RWPE2 (cell line): Measurements from ENCODE around the gene LRATD1.
A peak's percentile ranks its signal among the peaks of the same experiment; 100 is the strongest.

Experiments used
- ATAC-seq: fragments of 200-7000 bp; cut with Tn5 transposase; 3 replicates; pipeline ENCODE4 v1.9.1; 2021; ENCODE audit warnings: low read depth
- DNase-seq: peaks from one replicate; pipeline ENCODE4 v3.0.0-alpha.2; 2020; ENCODE audit warnings: low spot score
- H3K27ac ChIP-seq: fragments of 450-650 bp; 2 replicates; pipeline ENCODE4 v1.5.1; 2017; ENCODE audit warnings: mild to moderate bottlenecking; ENCODE audit not compliant: poor library complexity, severe bottlenecking
- H3K27me3 ChIP-seq: fragments of 250-450 bp; sonication (Bioruptor Pico); 2 replicates; pipeline ENCODE4 v1.5.1; 2021; ENCODE audit warnings: mild to moderate bottlenecking, moderate library complexity; ENCODE audit not compliant: insufficient read depth, poor library complexity, severe bottlenecking
- H3K36me3 ChIP-seq: fragments of 250-450 bp; sonication (Bioruptor Pico); 2 replicates; pipeline ENCODE4 v1.5.1; 2020; ENCODE audit warnings: low read depth, mild to moderate bottlenecking, moderate library complexity
- H3K4me1 ChIP-seq: fragments of 250-450 bp; sonication (Bioruptor Pico); 2 replicates; pipeline ENCODE4 v1.5.1; 2021; ENCODE audit warnings: mild to moderate bottlenecking, moderate library complexity; ENCODE audit not compliant: insufficient read depth, poor library complexity, severe bottlenecking
- H3K4me3 ChIP-seq: fragments of 250-450 bp; sonication (Bioruptor Pico); 2 replicates; pipeline ENCODE4 v1.5.1; 2021; ENCODE audit warnings: mild to moderate bottlenecking, moderate library complexity; ENCODE audit not compliant: severe bottlenecking
- H3K9me3 ChIP-seq: fragments of 250-450 bp; sonication (Bioruptor Pico); 2 replicates; pipeline ENCODE4 v1.5.1; 2021; ENCODE audit warnings: mild to moderate bottlenecking, moderate library complexity; ENCODE audit not compliant: severe bottlenecking
- TF ChIP-seq, protein P1 (sequence below): fragments of 450-650 bp; IDR thresholded peaks from one replicate; pipeline ENCODE4 v1.5.1; 2017; ENCODE audit warnings: mild to moderate bottlenecking, moderate library complexity; ENCODE audit not compliant: poor library complexity, severe bottlenecking

The LRATD1 gene

DNA sequence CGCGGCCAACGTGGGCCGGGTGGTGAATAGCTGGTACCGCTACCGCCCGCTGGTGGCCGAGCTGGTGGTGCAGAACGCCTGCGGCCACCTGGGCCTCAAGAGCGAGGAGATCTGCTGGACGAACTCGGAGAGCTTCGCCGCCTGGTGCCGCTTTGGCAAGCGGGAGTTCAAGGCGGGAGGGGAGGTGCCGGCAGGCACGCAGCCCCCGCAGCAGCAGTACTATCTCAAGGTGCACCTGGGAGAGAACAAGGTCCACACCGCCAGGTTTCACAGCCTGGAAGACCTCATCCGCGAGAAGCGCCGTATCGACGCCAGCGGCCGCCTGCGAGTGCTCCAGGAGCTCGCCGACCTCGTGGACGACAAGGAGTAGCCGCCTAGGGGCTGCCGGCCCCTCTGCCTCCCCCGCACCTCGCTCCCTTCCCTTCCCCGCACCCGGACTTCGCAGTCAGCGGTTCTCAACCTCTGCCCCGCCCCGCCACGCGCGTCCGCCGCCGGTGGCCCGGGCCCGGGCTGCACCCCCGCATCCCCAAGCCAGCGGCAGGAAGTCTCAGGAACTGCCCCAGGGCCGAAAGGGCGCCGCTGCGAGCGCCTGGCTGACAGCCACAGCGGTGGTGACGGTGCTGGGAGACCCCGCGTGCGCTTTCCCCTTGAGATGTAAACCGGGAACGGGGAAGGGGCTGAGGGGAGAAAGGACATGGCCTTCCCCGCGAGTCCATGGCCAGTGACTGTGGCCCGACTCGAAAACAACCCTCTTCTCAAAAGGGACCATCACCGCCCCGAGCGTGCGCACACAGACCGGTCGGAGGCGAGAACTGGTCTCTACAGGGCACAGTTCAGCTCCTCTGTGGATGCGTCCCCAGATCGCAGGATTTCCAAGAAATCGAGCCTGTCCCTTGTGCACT lies 2.2 kb downstream of the LRATD1 start:
- H3K4me3 ChIP-seq, result peak overlapping the region; percentile 46
- peak overlapping the region; percentile 60 for H3K27ac ChIP-seq
- no peaks in the 10 kb centered on the region for H3K27me3 ChIP-seq
- no peaks in the 10 kb centered on the region for H3K36me3 ChIP-seq
- H3K9me3 ChIP-seq, result no peaks in the 10 kb centered on the region
- ATAC-seq, result peak; percentile 54
- TF ChIP-seq, protein P1, sequence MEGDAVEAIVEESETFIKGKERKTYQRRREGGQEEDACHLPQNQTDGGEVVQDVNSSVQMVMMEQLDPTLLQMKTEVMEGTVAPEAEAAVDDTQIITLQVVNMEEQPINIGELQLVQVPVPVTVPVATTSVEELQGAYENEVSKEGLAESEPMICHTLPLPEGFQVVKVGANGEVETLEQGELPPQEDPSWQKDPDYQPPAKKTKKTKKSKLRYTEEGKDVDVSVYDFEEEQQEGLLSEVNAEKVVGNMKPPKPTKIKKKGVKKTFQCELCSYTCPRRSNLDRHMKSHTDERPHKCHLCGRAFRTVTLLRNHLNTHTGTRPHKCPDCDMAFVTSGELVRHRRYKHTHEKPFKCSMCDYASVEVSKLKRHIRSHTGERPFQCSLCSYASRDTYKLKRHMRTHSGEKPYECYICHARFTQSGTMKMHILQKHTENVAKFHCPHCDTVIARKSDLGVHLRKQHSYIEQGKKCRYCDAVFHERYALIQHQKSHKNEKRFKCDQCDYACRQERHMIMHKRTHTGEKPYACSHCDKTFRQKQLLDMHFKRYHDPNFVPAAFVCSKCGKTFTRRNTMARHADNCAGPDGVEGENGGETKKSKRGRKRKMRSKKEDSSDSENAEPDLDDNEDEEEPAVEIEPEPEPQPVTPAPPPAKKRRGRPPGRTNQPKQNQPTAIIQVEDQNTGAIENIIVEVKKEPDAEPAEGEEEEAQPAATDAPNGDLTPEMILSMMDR, result peak; percentile 89
- peak; percentile 88 for DNase-seq
- peaks cover 11% of the 10 kb centered on the region for H3K4me1 ChIP-seq

DNA sequence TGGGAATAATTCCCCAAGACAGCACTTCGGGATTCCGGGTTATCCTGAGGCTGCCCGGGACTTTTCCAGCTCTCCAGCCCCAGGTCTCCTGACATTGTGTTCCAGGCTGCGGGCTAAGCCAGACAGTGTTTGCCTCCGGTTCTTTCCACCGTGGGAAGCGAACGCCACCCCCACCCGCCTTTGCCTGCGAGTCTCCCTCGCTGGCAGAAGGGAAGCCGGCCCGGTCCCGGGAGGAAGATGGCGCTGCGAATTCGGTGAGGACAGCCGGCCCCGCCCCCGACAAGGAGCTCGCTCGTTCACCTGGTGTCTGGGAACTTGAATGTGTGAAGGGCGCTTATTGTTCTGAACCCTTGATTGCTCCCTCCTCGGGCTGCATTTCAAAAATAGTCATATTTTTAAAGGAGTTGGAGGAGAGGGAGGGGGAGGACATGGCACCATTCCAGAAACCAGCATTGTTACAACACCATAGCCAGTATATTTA lies 2.9 kb downstream of the LRATD1 start:
- peak; percentile 38 for ATAC-seq
- DNase-seq, result peak; percentile 89
- no peaks in the 10 kb centered on the region for H3K9me3 ChIP-seq
- peak overlapping the region; percentile 60 for H3K27ac ChIP-seq
- no peaks in the 10 kb centered on the region for H3K36me3 ChIP-seq
- H3K4me1 ChIP-seq, result peaks cover 11% of the 10 kb centered on the region
- TF ChIP-seq, protein P1, result no peak
- no peaks in the 10 kb centered on the region for H3K27me3 ChIP-seq
- H3K4me3 ChIP-seq, result peak overlapping the region; percentile 46

DNA sequence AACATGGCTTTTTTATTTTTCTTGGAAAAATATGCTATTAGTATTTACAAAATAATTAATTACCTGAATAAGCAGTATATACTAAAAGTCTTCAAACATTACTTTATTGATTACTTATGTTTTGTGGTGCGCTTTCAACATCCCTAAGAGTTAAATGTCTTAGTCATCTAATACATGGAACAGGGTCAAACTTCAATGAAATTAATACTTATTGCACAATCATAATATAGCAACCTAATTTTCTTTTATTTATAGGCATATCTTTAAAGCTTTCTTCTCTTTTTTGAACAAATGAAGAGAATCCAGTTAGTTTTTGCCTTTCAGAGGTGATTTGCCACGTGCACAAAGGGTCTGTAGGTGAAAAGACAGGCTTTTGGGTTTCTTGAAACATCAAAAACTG lies 6.0 kb downstream of the LRATD1 start:
- Histone ChIP-seq H3K4me3 (no peak overlapping the region), H3K27ac (no peak overlapping the region), H3K4me1 (peaks cover 11% of the 10 kb centered on the region), H3K36me3 (no peaks in the 10 kb centered on the region), H3K9me3 (no peaks in the 10 kb centered on the region), H3K27me3 (no peaks in the 10 kb centered on the region)
- DNase-seq, result no peak
- TF ChIP-seq, protein P1, result no peak
- ATAC-seq, result no peak

DNA sequence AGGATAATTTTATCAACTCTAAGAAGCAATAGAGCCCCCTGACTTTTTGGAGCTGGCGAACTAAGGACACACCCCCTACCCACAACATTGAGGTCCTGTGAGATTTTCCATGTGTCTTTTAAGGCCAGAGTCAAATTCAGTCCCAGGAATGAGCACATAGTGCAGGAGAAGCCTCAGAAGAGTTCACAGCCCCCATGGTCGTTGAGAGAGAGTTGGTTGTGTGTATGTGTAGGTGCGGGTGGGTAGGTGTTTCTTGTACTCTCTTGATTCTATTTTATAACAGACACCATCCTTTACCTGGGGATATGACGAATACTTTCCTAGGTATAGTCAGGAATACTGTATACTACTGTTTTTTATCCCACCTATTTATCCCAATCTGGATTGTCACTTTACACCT lies 8.6 kb downstream of the LRATD1 start:
- H3K27ac ChIP-seq, result no peak overlapping the region
- no peak overlapping the region for H3K4me3 ChIP-seq
- no peaks in the 10 kb centered on the region for H3K9me3 ChIP-seq
- no peaks in the 10 kb centered on the region for H3K27me3 ChIP-seq
- TF ChIP-seq, protein P1, result no peak
- H3K36me3 ChIP-seq, result no peaks in the 10 kb centered on the region
- DNase-seq (no peak), ATAC-seq (no peak)
- H3K4me1 ChIP-seq, result peaks cover 6% of the 10 kb centered on the region

DNA sequence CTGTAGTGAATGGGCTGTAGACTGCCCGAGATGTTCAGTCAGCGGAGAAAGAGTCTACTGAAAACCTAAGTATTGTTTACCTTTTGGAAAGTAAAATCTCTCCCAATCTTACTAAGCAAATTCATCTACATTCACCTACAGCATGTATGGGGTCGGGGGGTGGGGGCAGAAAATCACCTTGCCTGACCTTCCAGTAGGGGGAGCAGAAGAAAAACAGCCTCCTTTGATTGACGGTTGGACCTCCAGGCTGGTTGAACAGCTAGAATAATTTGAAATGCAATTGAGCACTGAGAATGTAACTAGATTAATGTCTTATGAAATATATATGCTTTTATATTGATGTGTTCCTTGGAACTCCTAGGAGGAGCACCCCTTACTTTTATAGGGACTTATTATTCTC lies 10.0 kb downstream of the LRATD1 start:
- Histone ChIP-seq H3K27me3 (no peaks in the 10 kb centered on the region), H3K4me1 (no peaks in the 10 kb centered on the region), H3K27ac (no peak overlapping the region), H3K4me3 (no peak overlapping the region), H3K9me3 (no peaks in the 10 kb centered on the region), H3K36me3 (no peaks in the 10 kb centered on the region)
- TF ChIP-seq, protein P1, result peak; percentile 20
- ATAC-seq (no peak), DNase-seq (no peak)
